ENCODE data around the gene FANCC.
"Not testable (repeated sequence)": the region's sequence is repeated elsewhere in the genome, so short reads cannot be mapped to it uniquely, and the experiment has no call there.

Gene FANCC

GRCh38 chr9:95225076-95225725, 92.3 kb downstream of the FANCC start:
- no peak for DNase-seq

- no peak for DNase-seq
Measured at GRCh38 chr9:95224376-95225019, 93.0 kb downstream of the FANCC start.

GRCh38 chr9:95220352-95220751, 97.2 kb downstream of the FANCC start:
- DNase-seq: not testable (repeated sequence)

GRCh38 chr9:95218773-95219172, 98.7 kb downstream of the FANCC start:
- DNase-seq: no peak

GRCh38 chr9:95217936-95218335, 99.6 kb downstream of the FANCC start:
- DNase-seq: no peak

- no peak for DNase-seq
Measured at GRCh38 chr9:95215336-95215898, 102.1 kb downstream of the FANCC start.

GRCh38 chr9:95213117-95213516, 104.4 kb downstream of the FANCC start:
- DNase-seq: no peak

GRCh38 chr9:95211028-95211427, 106.5 kb downstream of the FANCC start:
- DNase-seq: no peak

GRCh38 chr9:95207403-95207802, 110.1 kb downstream of the FANCC start:
- DNase-seq: no peak

- DNase-seq: no peak
Measured at GRCh38 chr9:95206143-95206542, 111.4 kb downstream of the FANCC start.

GRCh38 chr9:95204710-95205109, 112.8 kb downstream of the FANCC start:
- no peak for DNase-seq

- DNase-seq: no peak
Measured at GRCh38 chr9:95204310-95204709, 113.2 kb downstream of the FANCC start.

GRCh38 chr9:95203019-95203418, 114.5 kb downstream of the FANCC start:
- not testable (repeated sequence) for DNase-seq

GRCh38 chr9:95202076-95202681, 115.3 kb downstream of the FANCC start:
- DNase-seq: no peak

- DNase-seq: no peak
Measured at GRCh38 chr9:95201206-95201605, 116.3 kb downstream of the FANCC start.

GRCh38 chr9:95197692-95198271, 119.7 kb downstream of the FANCC start:
- no peak for DNase-seq

GRCh38 chr9:95193480-95193879, 124.0 kb downstream of the FANCC start:
- DNase-seq: no peak

GRCh38 chr9:95193067-95193466, 124.4 kb downstream of the FANCC start:
- DNase-seq: no peak

- no peak for DNase-seq
Measured at GRCh38 chr9:95192631-95193030, 124.9 kb downstream of the FANCC start.

- no peak for DNase-seq
Measured at GRCh38 chr9:95190413-95190812, 127.1 kb downstream of the FANCC start.

GRCh38 chr9:95189251-95190098, 128.0 kb downstream of the FANCC start:
- no peak for DNase-seq

- no peak for DNase-seq
Measured at GRCh38 chr9:95188459-95188858, 129.1 kb downstream of the FANCC start.

- no peak for DNase-seq
Measured at GRCh38 chr9:95185956-95186355, 131.6 kb downstream of the FANCC start.

All from NCI-H526 treated with DMSO at 0.1 percent for 48 hours (cell line).